C4-2B (cell line): ENCODE data around the gene GDF10.

Source experiments
- ZFX ChIP-seq: fragments of 450-650 bp; IDR thresholded peaks from 2 replicates; pipeline ENCODE4 v1.6.1; 2017
- TF ChIP-seq, protein P1 (sequence below): fragments of 450-650 bp; conservative IDR thresholded peaks from 2 replicates; pipeline ENCODE4 v1.5.1; 2017; ENCODE audit warnings: mild to moderate bottlenecking

DNA sequence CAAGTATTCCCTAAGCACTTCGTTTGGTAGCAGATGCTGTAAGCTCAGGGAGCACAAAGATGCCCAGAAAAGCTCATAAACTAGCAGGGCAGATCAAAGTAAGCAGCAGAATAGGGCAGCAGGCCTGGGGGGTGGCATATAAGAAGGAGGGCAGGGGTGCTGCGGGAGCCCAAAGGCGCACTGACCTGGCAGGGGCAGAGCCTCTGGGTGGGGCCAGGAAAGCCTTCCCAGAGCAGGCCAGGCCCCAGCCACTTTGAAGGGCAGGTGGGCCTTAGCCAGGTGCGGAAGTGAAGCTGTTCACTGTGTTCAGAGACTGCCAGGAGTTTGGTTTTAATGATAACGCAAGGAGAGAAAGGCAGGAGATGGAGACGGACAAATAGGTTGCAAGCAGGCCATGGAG lies 3.9 kb downstream of the GDF10 start:
- TF ChIP-seq, protein P1, sequence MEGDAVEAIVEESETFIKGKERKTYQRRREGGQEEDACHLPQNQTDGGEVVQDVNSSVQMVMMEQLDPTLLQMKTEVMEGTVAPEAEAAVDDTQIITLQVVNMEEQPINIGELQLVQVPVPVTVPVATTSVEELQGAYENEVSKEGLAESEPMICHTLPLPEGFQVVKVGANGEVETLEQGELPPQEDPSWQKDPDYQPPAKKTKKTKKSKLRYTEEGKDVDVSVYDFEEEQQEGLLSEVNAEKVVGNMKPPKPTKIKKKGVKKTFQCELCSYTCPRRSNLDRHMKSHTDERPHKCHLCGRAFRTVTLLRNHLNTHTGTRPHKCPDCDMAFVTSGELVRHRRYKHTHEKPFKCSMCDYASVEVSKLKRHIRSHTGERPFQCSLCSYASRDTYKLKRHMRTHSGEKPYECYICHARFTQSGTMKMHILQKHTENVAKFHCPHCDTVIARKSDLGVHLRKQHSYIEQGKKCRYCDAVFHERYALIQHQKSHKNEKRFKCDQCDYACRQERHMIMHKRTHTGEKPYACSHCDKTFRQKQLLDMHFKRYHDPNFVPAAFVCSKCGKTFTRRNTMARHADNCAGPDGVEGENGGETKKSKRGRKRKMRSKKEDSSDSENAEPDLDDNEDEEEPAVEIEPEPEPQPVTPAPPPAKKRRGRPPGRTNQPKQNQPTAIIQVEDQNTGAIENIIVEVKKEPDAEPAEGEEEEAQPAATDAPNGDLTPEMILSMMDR = no peak
- TF ChIP-seq ZFX = no peak
